WTC11 (cell line): ENCODE data around the gene FAHD1.

Experiments
- MXD4 ChIP-seq: fragments of 250-450 bp; sonication (Bioruptor Pico); IDR thresholded peaks from 2 replicates; pipeline ENCODE4 v1.8.0; 2021; ENCODE audit warnings: mild to moderate bottlenecking, moderate library complexity, borderline replicate concordance
- NFYB ChIP-seq: sonication (generic); formaldehyde crosslinking; conservative IDR thresholded peaks from 2 replicates; pipeline ENCODE4 v1.8.0; 2022; ENCODE audit warnings: low read depth, missing genetic modification reagents
- NR1H2 ChIP-seq: sonication (generic); formaldehyde crosslinking; IDR thresholded peaks from 2 replicates; pipeline ENCODE4 v1.9.0; 2021; ENCODE audit warnings: mild to moderate bottlenecking, moderate library complexity, missing genetic modification reagents
- RELA ChIP-seq: sonication (generic); formaldehyde crosslinking; IDR thresholded peaks from 2 replicates; pipeline ENCODE4 v1.8.1; 2022; ENCODE audit warnings: missing genetic modification reagents, mild to moderate bottlenecking, borderline replicate concordance
- SP1 ChIP-seq: sonication (generic); formaldehyde crosslinking; conservative IDR thresholded peaks from 2 replicates; pipeline ENCODE4 v1.8.1; 2022; ENCODE audit warnings: missing genetic modification reagents
- TEAD1 ChIP-seq: sonication (generic); formaldehyde crosslinking; IDR thresholded peaks from 2 replicates; pipeline ENCODE4 v1.8.0; 2022; ENCODE audit warnings: mild to moderate bottlenecking, missing genetic modification reagents
- ZNF121 ChIP-seq: sonication (generic); formaldehyde crosslinking; IDR thresholded peaks from 2 replicates; pipeline ENCODE4 v1.8.0; 2023; ENCODE audit warnings: missing genetic modification reagents
- TF ChIP-seq, protein P1 (sequence below): sonication (generic); formaldehyde crosslinking; IDR thresholded peaks from 2 replicates; pipeline ENCODE4 v1.8.1; 2023; ENCODE audit warnings: mild to moderate bottlenecking, missing genetic modification reagents, moderate library complexity
- TF ChIP-seq, protein P2 (sequence below): fragments of 200-600 bp; IDR thresholded peaks from 2 replicates; pipeline ENCODE4 v1.8.0; 2022; ENCODE audit warnings: antibody characterized with exemption
- TF ChIP-seq, protein P3 (sequence below): sonication (generic); formaldehyde crosslinking; IDR thresholded peaks from 2 replicates; pipeline ENCODE4 v1.8.1; 2022; ENCODE audit warnings: mild to moderate bottlenecking, missing genetic modification reagents, moderate library complexity, borderline replicate concordance
- TF ChIP-seq, protein P4 (sequence below): fragments of 250-450 bp; sonication (Bioruptor Pico); IDR thresholded peaks from 2 replicates; pipeline ENCODE4 v2.1.2; 2022; ENCODE audit warnings: mild to moderate bottlenecking, moderate library complexity

DNA sequence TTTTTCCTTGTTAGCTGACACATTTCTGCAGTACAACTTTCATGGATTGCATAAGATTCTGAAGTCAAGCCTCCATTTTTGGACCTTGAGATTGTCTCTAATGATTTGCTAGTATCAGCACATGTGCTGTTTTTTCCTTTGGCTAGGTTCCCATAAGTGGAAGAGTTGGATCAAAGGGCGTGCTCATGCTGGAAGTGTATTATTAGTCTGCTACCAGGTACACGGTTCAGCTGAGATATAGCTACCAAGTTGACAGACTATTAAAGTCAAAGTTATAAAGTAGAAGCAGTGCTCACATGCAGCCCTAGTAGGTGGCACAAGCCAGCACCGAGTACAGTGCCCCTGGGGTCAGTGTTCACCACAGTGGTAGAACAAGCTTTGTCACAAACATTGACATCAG, 3.2 kb downstream of the FAHD1 start:
- TF ChIP-seq MXD4 (CRISPR knock-in tag) (no peak), RELA (CRISPR knock-in tag) (no peak), NFYB (CRISPR knock-in tag) (no peak), NR1H2 (CRISPR knock-in tag) (no peak), TEAD1 (no peak), SP1 (no peak), ZNF121 (CRISPR knock-in tag) (no peak)
- TF ChIP-seq, protein P1, sequence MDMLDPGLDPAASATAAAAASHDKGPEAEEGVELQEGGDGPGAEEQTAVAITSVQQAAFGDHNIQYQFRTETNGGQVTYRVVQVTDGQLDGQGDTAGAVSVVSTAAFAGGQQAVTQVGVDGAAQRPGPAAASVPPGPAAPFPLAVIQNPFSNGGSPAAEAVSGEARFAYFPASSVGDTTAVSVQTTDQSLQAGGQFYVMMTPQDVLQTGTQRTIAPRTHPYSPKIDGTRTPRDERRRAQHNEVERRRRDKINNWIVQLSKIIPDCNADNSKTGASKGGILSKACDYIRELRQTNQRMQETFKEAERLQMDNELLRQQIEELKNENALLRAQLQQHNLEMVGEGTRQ, result no peak
- TF ChIP-seq, protein P2, sequence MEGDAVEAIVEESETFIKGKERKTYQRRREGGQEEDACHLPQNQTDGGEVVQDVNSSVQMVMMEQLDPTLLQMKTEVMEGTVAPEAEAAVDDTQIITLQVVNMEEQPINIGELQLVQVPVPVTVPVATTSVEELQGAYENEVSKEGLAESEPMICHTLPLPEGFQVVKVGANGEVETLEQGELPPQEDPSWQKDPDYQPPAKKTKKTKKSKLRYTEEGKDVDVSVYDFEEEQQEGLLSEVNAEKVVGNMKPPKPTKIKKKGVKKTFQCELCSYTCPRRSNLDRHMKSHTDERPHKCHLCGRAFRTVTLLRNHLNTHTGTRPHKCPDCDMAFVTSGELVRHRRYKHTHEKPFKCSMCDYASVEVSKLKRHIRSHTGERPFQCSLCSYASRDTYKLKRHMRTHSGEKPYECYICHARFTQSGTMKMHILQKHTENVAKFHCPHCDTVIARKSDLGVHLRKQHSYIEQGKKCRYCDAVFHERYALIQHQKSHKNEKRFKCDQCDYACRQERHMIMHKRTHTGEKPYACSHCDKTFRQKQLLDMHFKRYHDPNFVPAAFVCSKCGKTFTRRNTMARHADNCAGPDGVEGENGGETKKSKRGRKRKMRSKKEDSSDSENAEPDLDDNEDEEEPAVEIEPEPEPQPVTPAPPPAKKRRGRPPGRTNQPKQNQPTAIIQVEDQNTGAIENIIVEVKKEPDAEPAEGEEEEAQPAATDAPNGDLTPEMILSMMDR, result no peak
- TF ChIP-seq, protein P3, sequence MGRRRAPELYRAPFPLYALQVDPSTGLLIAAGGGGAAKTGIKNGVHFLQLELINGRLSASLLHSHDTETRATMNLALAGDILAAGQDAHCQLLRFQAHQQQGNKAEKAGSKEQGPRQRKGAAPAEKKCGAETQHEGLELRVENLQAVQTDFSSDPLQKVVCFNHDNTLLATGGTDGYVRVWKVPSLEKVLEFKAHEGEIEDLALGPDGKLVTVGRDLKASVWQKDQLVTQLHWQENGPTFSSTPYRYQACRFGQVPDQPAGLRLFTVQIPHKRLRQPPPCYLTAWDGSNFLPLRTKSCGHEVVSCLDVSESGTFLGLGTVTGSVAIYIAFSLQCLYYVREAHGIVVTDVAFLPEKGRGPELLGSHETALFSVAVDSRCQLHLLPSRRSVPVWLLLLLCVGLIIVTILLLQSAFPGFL (CRISPR knock-in tag), result no peak
- TF ChIP-seq, protein P4, sequence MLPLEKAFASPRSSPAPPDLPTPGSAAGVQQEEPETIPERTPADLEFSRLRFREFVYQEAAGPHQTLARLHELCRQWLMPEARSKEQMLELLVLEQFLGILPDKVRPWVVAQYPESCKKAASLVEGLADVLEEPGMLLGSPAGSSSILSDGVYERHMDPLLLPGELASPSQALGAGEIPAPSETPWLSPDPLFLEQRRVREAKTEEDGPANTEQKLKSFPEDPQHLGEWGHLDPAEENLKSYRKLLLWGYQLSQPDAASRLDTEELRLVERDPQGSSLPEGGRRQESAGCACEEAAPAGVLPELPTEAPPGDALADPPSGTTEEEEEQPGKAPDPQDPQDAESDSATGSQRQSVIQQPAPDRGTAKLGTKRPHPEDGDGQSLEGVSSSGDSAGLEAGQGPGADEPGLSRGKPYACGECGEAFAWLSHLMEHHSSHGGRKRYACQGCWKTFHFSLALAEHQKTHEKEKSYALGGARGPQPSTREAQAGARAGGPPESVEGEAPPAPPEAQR (CRISPR knock-in tag), result no peak
